ENCODE results near the gene SETD2. TPM values are rescaled to one million over a fixed set of nuclear protein-coding genes. Genes with fewer than 3 reads are reported as not detected.
"Not testable (repeated sequence)": the region's sequence is repeated elsewhere in the genome, so short reads cannot be mapped to it uniquely, and the experiment has no call there.

Gene SETD2
- total and polyA plus RNA-seq, 2 donors (not counting 1 experiment from before 2014, with no cell fraction given), result 22.5 to 35.3 TPM

DNA sequence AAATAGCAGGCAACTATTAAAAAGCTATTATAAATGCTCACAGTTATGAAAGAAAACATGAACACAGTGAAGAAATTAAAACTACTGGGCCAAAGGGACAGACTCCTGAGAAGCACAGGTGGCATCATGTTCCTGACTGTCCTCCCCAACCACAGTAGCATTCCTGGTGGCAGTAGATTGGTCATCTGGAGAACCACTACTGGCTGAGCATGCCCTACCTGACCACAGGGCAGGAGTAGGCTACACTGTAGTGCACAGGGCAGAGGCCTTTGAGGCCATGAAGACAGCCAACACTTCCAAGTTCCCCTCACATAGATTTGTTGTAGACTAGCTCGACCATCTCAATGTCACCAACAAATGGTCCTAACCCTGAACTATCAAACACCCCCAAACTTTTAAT is 135.2 kb downstream of the SETD2 start:
- Histone ChIP-seq H3K79me2 (ENCODE audit: control insufficient read depth, insufficient read depth, low read length) (peaks cover 7% of the 10 kb centered on the region), H4K20me1 (ENCODE audit: control insufficient read depth, extremely low read depth, insufficient read depth, low read length) (no peaks in the 10 kb centered on the region)

DNA sequence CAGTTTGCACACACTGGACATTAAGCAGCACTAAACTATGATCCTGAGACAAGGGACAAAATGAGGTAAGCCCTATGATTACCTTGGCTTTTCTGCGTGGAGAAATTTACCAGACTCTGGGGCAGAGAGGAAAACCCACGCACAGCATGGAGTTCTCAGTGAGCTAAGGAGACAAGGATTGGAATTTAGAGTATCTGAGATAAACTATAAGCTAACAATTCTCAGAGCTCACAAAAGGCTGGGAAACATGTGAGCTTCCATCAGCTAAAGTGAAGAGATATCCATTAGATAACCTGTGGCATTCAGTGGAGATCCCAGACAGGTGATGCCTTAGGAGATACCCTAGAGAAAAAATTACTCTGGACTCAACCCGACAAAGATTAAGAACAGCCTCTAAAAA is 135.8 kb downstream of the SETD2 start:
- Histone ChIP-seq H3K79me2 (ENCODE audit: control insufficient read depth, insufficient read depth, low read length) (peaks cover 8% of the 10 kb centered on the region), H3K4me3 (replicated peaks in 1 of 4; ENCODE audit: control extremely low read depth in 1 of 4, insufficient read depth in 1 of 4, low read depth in 3 of 4, low read length in 4 of 4) (no peak overlapping the region), H3K9ac (ENCODE audit: insufficient read depth, low read length) (no peak overlapping the region), H2AFZ (ENCODE audit: low read length) (no peak overlapping the region), H4K20me1 (ENCODE audit: control insufficient read depth, extremely low read depth, insufficient read depth, low read length) (no peaks in the 10 kb centered on the region), H3K36me3 (ENCODE audit: control insufficient read depth, insufficient read depth, low read length) (no peaks in the 10 kb centered on the region), H3K9me3 (ENCODE audit: control insufficient read depth, insufficient read depth, low read depth, low read length) (no peaks in the 10 kb centered on the region), H3K4me2 (ENCODE audit: extremely low read depth, insufficient read depth, low read length) (no peak overlapping the region), H3K27me3 (ENCODE audit: control insufficient read depth, insufficient read depth, low read length) (no peaks in the 10 kb centered on the region), H3K27ac (ENCODE audit: insufficient read depth, low read length) (no peak overlapping the region), H3K4me1 (ENCODE audit: control insufficient read depth, extremely low read depth, insufficient read depth, low read length) (no peaks in the 10 kb centered on the region)
- no peak for DNase-seq (ENCODE audit: low read depth in 2 of 2)
- no peak for TF ChIP-seq EZH2 (IDR thresholded peaks at IDR 0.05; ENCODE audit: low read length, missing control alignments)
- TF ChIP-seq, protein P1, sequence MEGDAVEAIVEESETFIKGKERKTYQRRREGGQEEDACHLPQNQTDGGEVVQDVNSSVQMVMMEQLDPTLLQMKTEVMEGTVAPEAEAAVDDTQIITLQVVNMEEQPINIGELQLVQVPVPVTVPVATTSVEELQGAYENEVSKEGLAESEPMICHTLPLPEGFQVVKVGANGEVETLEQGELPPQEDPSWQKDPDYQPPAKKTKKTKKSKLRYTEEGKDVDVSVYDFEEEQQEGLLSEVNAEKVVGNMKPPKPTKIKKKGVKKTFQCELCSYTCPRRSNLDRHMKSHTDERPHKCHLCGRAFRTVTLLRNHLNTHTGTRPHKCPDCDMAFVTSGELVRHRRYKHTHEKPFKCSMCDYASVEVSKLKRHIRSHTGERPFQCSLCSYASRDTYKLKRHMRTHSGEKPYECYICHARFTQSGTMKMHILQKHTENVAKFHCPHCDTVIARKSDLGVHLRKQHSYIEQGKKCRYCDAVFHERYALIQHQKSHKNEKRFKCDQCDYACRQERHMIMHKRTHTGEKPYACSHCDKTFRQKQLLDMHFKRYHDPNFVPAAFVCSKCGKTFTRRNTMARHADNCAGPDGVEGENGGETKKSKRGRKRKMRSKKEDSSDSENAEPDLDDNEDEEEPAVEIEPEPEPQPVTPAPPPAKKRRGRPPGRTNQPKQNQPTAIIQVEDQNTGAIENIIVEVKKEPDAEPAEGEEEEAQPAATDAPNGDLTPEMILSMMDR (conservative IDR thresholded peaks at IDR 0.05 in 1 of 2, IDR thresholded peaks at IDR 0.05 in 1 of 2; ENCODE audit: low read depth in 1 of 2, low read length in 2 of 2), result no peak

More for the DNA sequence above, 135.2 kb downstream of the SETD2 start:
- H3K36me3 ChIP-seq (ENCODE audit: control insufficient read depth, insufficient read depth, low read length), result no peaks in the 10 kb centered on the region
- H3K27me3 ChIP-seq (ENCODE audit: control insufficient read depth, insufficient read depth, low read length), result no peaks in the 10 kb centered on the region
- H3K9ac ChIP-seq (ENCODE audit: insufficient read depth, low read length), result no peak overlapping the region
- TF ChIP-seq, protein P1 (conservative IDR thresholded peaks at IDR 0.05 in 1 of 2, IDR thresholded peaks at IDR 0.05 in 1 of 2; ENCODE audit: low read depth in 1 of 2, low read length in 2 of 2), result no peak
- no peak for TF ChIP-seq EZH2 (IDR thresholded peaks at IDR 0.05; ENCODE audit: low read length, missing control alignments)
- no peak overlapping the region for H2AFZ ChIP-seq (ENCODE audit: low read length)
- no peak for DNase-seq (ENCODE audit: low read depth in 2 of 2)
- H3K4me1 ChIP-seq (ENCODE audit: control insufficient read depth, extremely low read depth, insufficient read depth, low read length), result no peaks in the 10 kb centered on the region
- no peak overlapping the region for H3K4me3 ChIP-seq (replicated peaks in 1 of 4; ENCODE audit: control extremely low read depth in 1 of 4, insufficient read depth in 1 of 4, low read depth in 3 of 4, low read length in 4 of 4)
- no peak overlapping the region for H3K27ac ChIP-seq (ENCODE audit: insufficient read depth, low read length)
- H3K4me2 ChIP-seq (ENCODE audit: extremely low read depth, insufficient read depth, low read length), result no peak overlapping the region
- H3K9me3 ChIP-seq (ENCODE audit: control insufficient read depth, insufficient read depth, low read depth, low read length), result no peaks in the 10 kb centered on the region

DNA sequence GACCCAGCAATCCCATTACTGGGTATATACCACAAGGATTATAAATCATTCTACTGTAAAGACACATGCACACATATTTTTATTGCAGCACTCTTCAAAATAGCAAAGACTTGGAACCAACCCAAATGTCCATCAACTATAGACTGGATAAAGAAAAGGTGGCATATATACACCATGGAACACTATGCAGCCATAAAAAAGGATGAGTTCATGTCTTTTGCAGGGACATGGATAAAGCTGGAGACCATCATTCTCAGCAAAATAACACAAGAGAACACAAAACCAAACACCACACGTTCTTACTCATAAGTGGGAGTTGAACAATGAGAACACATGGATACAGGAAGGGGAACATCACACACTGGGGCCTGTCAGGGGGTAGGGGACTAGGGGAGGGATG is 137.5 kb downstream of the SETD2 start:
- H3K36me3 ChIP-seq (ENCODE audit: control insufficient read depth, insufficient read depth, low read length); H3K79me2 ChIP-seq (ENCODE audit: control insufficient read depth, insufficient read depth, low read length); H3K27me3 ChIP-seq (ENCODE audit: control insufficient read depth, insufficient read depth, low read length); H3K9ac ChIP-seq (ENCODE audit: insufficient read depth, low read length); H3K4me2 ChIP-seq (ENCODE audit: extremely low read depth, insufficient read depth, low read length); H3K4me1 ChIP-seq (ENCODE audit: control insufficient read depth, extremely low read depth, insufficient read depth, low read length); DNase-seq (ENCODE audit: low read depth in 2 of 2); H4K20me1 ChIP-seq (ENCODE audit: control insufficient read depth, extremely low read depth, insufficient read depth, low read length); H2AFZ ChIP-seq (ENCODE audit: low read length); H3K4me3 ChIP-seq (replicated peaks in 1 of 4; ENCODE audit: control extremely low read depth in 1 of 4, insufficient read depth in 1 of 4, low read depth in 3 of 4, low read length in 4 of 4); H3K27ac ChIP-seq (ENCODE audit: insufficient read depth, low read length); H3K9me3 ChIP-seq (ENCODE audit: control insufficient read depth, insufficient read depth, low read depth, low read length): not testable (repeated sequence)

Measured in fibroblast of lung (primary cell).